Psoas muscle (tissue), 8 donors: ENCODE measurements around the gene RINT1. TPM values are rescaled to one million over a fixed set of nuclear protein-coding genes. Genes with fewer than 3 reads are reported as not detected.
"Not testable (repeated sequence)": the region's sequence is repeated elsewhere in the genome, so short reads cannot be mapped to it uniquely, and the experiment has no call there.

Experiments used
- ATAC-seq, 4 donors: fragments of 200-7000 bp; cut with Tn5 transposase; one replicate each; pipeline ENCODE4 v1.9.1; 2020; ENCODE audit warnings: moderate library complexity in 3 of 4, mild to moderate bottlenecking in 2 of 4
- DNase-seq, 2 donors: peaks; one replicate each; pipeline ENCODE4 v3.0.0-alpha.2; 2020
- H3K27ac ChIP-seq: fragments of 200-600 bp; one replicate; pipeline ENCODE4 v1.8.0; 2022
- H3K27me3 ChIP-seq, 3 donors: fragments of 200-600 bp in 1 of 3; one replicate each; pipeline versions ENCODE4 v1.6.1 to v1.8.0; 2013 to 2022; ENCODE audit warnings: low read length in 2 of 3, mild to moderate bottlenecking in 2 of 3, moderate library complexity in 1 of 3; ENCODE audit not compliant: insufficient read depth in 3 of 3
- H3K36me3 ChIP-seq, 2 donors: fragments of 200-600 bp in 1 of 2; one replicate each; pipeline versions ENCODE4 v1.6.1 to v1.8.0; 2013 to 2022; ENCODE audit warnings: low read depth in 1 of 2, mild to moderate bottlenecking in 1 of 2, moderate library complexity in 1 of 2; ENCODE audit not compliant: insufficient read depth in 1 of 2
- H3K4me1 ChIP-seq: fragments of 200-600 bp; one replicate; pipeline ENCODE4 v1.8.0; 2022
- H3K4me3 ChIP-seq: fragments of 200-600 bp; one replicate; pipeline ENCODE4 v1.8.0; 2022; ENCODE audit warnings: mild to moderate bottlenecking
- H3K9me3 ChIP-seq: fragments of 200-600 bp; one replicate; pipeline ENCODE4 v1.8.0; 2022
- WGBS, 3 donors: extraction: QIAGEN DNeasy Blood & Tissue Kit; methylation state at CpG; one replicate each; pipeline versions ENCODE4 v1.1.6 to v1.1.7; 2013; 5-methylcytosine and 5-hydroxymethylcytosine counted together
- intact Hi-C, 2 donors: fragments of 100-400 bp; cut with DNase I; formaldehyde crosslinking; loops; one replicate each; pipeline versions ENCODE4 v1.11.0 to v1.14.2; 2022
- polyA plus RNA-seq, 3 donors: library from polyadenylated mRNA; stranded (reverse); fragments of 200-250 nt; gene quantifications; one replicate each; pipeline ENCODE4 v1.2.3, GENCODE V29; 2013
- total RNA-seq, 4 donors: library from RNA; stranded (reverse); fragmentation: NEBNext Ultra II Directional in 2 of 4; extraction: Animal tissue kit (Norgen Biotek cat#: 25700) in 2 of 4; gene quantifications; one replicate each; pipeline versions ENCODE4 v1.2.1 to v1.2.4, GENCODE V29; 2021 to 2023
- TF ChIP-seq, protein P1 (sequence below): fragments of 200-600 bp; IDR thresholded peaks from one replicate; pipeline ENCODE4 v1.8.0; 2022; ENCODE audit warnings: antibody characterized with exemption
- donor health status: healthy with polysubstance abuse.
- donor health status: DM: no; HTN: no; CAD: no; lungs with moderate emphysema.
- donor health status: Bipolar disorder and iron deficiency.
- donor health status: healthy.
- donor health status: DM: yes; HTN: yes; CAD: no.
- donor health status: DM: no; HTN: no; CAD: no.
- donor health status: DM: no; HTN: no; CAD: no.
- donor health status: DM: yes; HTN: yes; CAD: no.

The RINT1 gene
- total and polyA plus RNA-seq, 7 donors: 10.9 to 21.5 (median 19.7) TPM

DNA sequence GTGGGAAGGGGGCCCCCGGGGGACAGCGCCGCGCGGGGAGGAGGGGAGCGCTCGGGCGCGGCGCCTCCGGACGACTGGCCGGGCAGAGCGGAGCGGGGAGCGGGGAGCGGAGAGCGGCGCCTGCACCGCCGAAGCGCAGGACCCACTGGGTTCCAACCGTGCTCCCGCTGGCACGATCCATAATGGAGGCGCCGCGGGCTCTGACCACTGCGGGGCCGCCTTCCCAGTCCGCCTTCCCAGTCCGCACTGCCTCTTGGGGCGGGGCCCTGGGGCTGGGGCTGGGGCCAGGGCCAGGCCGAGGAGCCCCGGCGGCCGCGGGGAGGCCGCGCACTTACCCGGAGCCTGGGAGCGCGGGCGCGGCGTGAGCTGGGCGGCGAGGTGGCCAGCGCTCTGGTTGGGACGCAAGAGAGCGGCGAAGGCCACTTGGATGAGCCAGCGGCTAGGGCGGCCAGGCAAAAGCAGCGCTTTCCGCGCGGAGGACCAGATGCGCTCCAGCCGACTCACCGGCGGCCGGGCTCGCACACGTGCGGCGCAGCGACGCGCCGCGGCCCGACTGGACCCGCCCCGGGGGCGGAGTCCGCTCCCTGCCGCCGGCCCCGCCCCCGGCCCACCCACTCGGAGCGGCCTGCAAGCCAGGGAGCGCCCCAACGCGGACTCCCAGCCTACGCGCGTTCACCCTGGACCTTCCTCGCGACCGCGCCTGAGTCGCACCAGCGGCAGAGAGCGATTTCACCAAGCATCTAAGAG, 10.1 kb upstream of the RINT1 start, which contains the start of gene PUS7:
Gene PUS7, minus strand, starts transcription at position 555 of the 747 bp plus-strand sequence. CDS start 13,759 bp downstream, outside the sequence.
- Histone ChIP-seq H3K36me3 (peaks cover 0 to 12% of the 10 kb centered on the region in 2 donors), H3K27ac (peak within 1 kb of the TSS; percentile 96), H3K9me3 (no peaks in the 10 kb centered on the region), H3K4me3 (peak within 1 kb of the TSS; percentile 97), H3K27me3 (no peaks in the 10 kb centered on the region), H3K4me1 (peaks cover 8% of the 10 kb centered on the region)
- ATAC-seq (peak; percentile 96), DNase-seq (peak; percentile 92 to 93)
- WGBS, 3 donors: 0 to 1% (median 0%) methylated on average over 56 to 96 of the region's 96 CpGs
- intact Hi-C loops: no loop called here
- TF ChIP-seq, protein P1, sequence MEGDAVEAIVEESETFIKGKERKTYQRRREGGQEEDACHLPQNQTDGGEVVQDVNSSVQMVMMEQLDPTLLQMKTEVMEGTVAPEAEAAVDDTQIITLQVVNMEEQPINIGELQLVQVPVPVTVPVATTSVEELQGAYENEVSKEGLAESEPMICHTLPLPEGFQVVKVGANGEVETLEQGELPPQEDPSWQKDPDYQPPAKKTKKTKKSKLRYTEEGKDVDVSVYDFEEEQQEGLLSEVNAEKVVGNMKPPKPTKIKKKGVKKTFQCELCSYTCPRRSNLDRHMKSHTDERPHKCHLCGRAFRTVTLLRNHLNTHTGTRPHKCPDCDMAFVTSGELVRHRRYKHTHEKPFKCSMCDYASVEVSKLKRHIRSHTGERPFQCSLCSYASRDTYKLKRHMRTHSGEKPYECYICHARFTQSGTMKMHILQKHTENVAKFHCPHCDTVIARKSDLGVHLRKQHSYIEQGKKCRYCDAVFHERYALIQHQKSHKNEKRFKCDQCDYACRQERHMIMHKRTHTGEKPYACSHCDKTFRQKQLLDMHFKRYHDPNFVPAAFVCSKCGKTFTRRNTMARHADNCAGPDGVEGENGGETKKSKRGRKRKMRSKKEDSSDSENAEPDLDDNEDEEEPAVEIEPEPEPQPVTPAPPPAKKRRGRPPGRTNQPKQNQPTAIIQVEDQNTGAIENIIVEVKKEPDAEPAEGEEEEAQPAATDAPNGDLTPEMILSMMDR: no peak

DNA sequence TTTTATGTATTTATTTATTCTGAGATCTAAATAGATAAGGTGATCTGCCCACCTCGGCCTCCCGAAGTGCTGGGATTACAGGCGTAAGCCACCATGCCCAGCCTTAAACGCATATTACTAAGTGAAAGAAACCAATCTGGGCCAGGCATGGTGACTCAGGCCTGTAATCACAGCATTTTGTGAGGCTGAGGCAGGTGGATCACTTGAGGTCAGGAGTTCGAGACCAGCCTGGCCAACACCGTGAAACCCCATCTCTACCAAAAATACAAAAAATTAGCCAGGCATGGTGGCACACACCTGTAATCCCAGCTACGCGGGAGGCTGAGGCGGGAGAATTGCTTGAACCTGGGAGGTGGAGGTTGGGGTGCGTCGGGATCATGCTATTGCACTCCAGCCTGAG, 7.6 kb upstream of the RINT1 start:
- H3K9me3 ChIP-seq, H3K4me1 ChIP-seq, intact Hi-C loops, H3K27ac ChIP-seq, DNase-seq, H3K4me3 ChIP-seq, H3K36me3 ChIP-seq, ATAC-seq, H3K27me3 ChIP-seq: not testable (repeated sequence)
- whole genome bisulfite sequencing, 3 donors: 91 to 98% (median 96%) methylated on average over 11 of the region's 11 CpGs

DNA sequence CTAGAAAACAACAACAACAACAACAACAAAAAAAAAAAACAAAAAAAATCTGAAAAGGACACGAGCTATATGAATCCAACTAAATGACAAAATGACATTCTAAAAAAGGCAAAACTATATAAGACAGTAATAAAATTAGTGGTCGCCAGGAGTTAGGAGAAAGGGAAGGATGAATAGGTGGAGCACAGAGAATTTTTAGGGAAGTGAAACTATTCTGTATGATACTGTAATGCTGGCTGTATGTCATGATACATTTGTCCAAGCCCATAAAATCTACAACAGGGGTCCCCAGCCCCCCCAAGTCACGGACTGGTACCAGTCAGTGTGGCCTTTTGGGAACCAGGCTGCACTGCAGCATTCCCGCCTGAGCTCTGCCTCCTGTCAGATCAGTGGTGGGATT, 7.2 kb upstream of the RINT1 start:
- 79 to 94% (median 86%) methylated on average over 4 of the region's 4 CpGs for WGBS, 3 donors
- DNase-seq (no peak), ATAC-seq (no peak)

DNA sequence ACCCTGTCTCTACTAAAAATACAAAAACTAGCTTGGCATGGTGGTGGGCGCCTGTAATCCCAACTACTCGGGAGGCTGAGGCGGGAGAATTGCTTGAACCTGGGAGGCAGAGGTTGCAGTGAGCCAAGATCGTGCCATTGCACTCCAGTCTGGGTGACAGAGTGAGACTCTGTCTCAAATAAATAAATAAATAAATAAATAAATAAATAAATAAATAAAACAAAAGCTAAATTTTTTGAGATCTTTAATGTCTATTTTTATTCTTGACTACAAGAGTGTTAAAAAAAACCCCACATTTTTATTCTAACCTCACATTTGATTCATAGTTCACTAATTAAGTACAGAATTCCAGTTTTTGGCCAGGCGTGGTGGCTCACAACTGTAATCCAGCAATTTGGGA, 4.3 kb upstream of the RINT1 start:
- intact Hi-C loops, DNase-seq, H3K9me3 ChIP-seq, H3K4me1 ChIP-seq, H3K4me3 ChIP-seq, H3K36me3 ChIP-seq, ATAC-seq, H3K27ac ChIP-seq, H3K27me3 ChIP-seq: not testable (repeated sequence)
- WGBS, 3 donors: 92 to 96% (median 94%) methylated on average over 5 of the region's 5 CpGs

More for the DNA sequence above, 7.2 kb upstream of the RINT1 start:
- intact Hi-C loops: no loop called here
- Histone ChIP-seq H3K9me3 (no peaks in the 10 kb centered on the region), H3K27me3 (no peaks in the 10 kb centered on the region), H3K4me3 (no peak overlapping the region), H3K27ac (no peak overlapping the region), H3K4me1 (peaks cover 8% of the 10 kb centered on the region), H3K36me3 (peaks cover 0 to 4% of the 10 kb centered on the region in 2 donors)
- TF ChIP-seq, protein P1: no peak

DNA sequence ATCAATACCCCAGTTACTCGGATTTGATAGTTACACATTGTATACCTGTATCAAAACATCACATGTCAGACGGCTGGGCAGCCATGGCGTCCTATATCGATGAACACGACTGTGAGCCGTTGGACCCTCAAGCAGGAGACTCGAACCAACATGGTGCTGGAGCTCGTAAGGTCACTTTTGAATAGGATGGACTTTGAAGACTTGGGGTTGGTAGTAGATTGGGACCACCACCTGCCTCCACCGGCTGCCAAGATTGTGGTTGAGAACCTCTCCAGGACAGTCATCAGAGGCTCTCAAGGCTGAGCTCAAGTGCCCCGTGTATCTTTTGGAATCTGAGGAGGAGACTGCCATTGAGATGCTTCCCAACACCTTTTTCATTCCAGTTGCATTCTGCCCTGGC, 1.9 kb upstream of the RINT1 start:
- WGBS, 3 donors: 92 to 95% (median 94%) methylated on average over 10 of the region's 10 CpGs
- no peak for ATAC-seq

More for the DNA sequence above, 1.9 kb upstream of the RINT1 start:
- H3K4me3 ChIP-seq: no peak overlapping the region
- intact Hi-C loops: no loop called here
- H3K9me3 ChIP-seq: no peaks in the 10 kb centered on the region
- DNase-seq: no peak
- H3K36me3 ChIP-seq: peaks cover 4 to 19% of the 10 kb centered on the region in 2 donors
- peaks cover 10% of the 10 kb centered on the region for H3K4me1 ChIP-seq
- TF ChIP-seq, protein P1: no peak
- no peak overlapping the region for H3K27ac ChIP-seq
- H3K27me3 ChIP-seq: peaks cover 0 to 1% (median 0%) of the 10 kb centered on the region in 3 donors
